HEK293T (cell line): ENCODE results near the gene POLD3.
"Not testable (repeated sequence)": the region's sequence is repeated elsewhere in the genome, so short reads cannot be mapped to it uniquely, and the experiment has no call there.

Experiments
- CTCF ChIA-PET: fragments of 350-600 bp; formaldehyde crosslinking; extraction: SDS; loops from one replicate; lab custom pipeline; 2021; ENCODE audit warnings: antibody characterized with exemption, inconsistent platforms; lab: Yijun Ruan, JAX
- POLR2A ChIA-PET: fragments of 350-600 bp; formaldehyde crosslinking; extraction: SDS; loops from one replicate; lab custom pipeline; 2020; ENCODE audit warnings: antibody characterized with exemption, inconsistent platforms; lab: Yijun Ruan, JAX
- DNase-seq: peaks from one replicate; pipeline ENCODE4 v3.0.0; 2012; ENCODE audit warnings: mixed read lengths; ENCODE audit errors: extremely low spot score
- ARNT ChIP-seq: fragments of 450-650 bp; IDR thresholded peaks from 2 replicates; pipeline ENCODE4 v1.6.1; 2017; ENCODE audit warnings: mild to moderate bottlenecking
- BHLHE40 ChIP-seq: fragments of 450-650 bp; IDR thresholded peaks from 2 replicates; pipeline ENCODE4 v1.6.1; 2016; ENCODE audit warnings: mild to moderate bottlenecking, moderate library complexity, borderline replicate concordance
- CTBP1 ChIP-seq: fragments of 450-650 bp; IDR thresholded peaks from 2 replicates; pipeline ENCODE4 v1.6.1; 2016; ENCODE audit warnings: borderline replicate concordance
- ELF4 ChIP-seq: fragments of 450-650 bp; IDR thresholded peaks from 2 replicates; pipeline ENCODE4 v1.6.1; 2017; ENCODE audit warnings: antibody characterized with exemption
- FOXA1 ChIP-seq: fragments of 450-650 bp; IDR thresholded peaks from 2 replicates; pipeline ENCODE4 v1.6.1; 2016; ENCODE audit warnings: mild to moderate bottlenecking
- FOXK2 ChIP-seq: fragments of 450-650 bp; IDR thresholded peaks from 2 replicates; pipeline ENCODE4 v1.6.1; 2016; ENCODE audit warnings: mild to moderate bottlenecking
- FOXM1 ChIP-seq: fragments of 450-650 bp; IDR thresholded peaks from 2 replicates; pipeline ENCODE4 v1.6.1; 2017; ENCODE audit warnings: mild to moderate bottlenecking, borderline replicate concordance
- HDGF ChIP-seq: fragments of 450-650 bp; IDR thresholded peaks from 2 replicates; pipeline ENCODE4 v1.6.1; 2017; ENCODE audit warnings: antibody characterized with exemption, borderline replicate concordance
- L3MBTL2 ChIP-seq: fragments of 450-650 bp; conservative IDR thresholded peaks from 2 replicates; pipeline ENCODE4 v1.6.1; 2016; ENCODE audit warnings: mild to moderate bottlenecking
- LEF1 ChIP-seq: fragments of 450-650 bp; IDR thresholded peaks from 2 replicates; pipeline ENCODE4 v1.6.1; 2017; ENCODE audit warnings: mild to moderate bottlenecking, borderline replicate concordance
- NFRKB ChIP-seq: fragments of 450-650 bp; IDR thresholded peaks from 2 replicates; pipeline ENCODE4 v1.6.1; 2016; ENCODE audit warnings: mild to moderate bottlenecking, moderate library complexity
- PKNOX1 ChIP-seq: fragments of 450-650 bp; IDR thresholded peaks from 2 replicates; pipeline ENCODE4 v1.6.1; 2016
- SP1 ChIP-seq: fragments of 450-650 bp; IDR thresholded peaks from 2 replicates; pipeline ENCODE4 v1.6.1; 2017
- SUZ12 ChIP-seq: fragments of 450-650 bp; IDR thresholded peaks from 2 replicates; pipeline ENCODE4 v1.6.1; 2016; ENCODE audit warnings: mild to moderate bottlenecking
- TARDBP ChIP-seq: fragments of 450-650 bp; IDR thresholded peaks from 2 replicates; pipeline ENCODE4 v1.6.1; 2016
- ZNF384 ChIP-seq: fragments of 450-650 bp; IDR thresholded peaks from 2 replicates; pipeline ENCODE4 v1.6.1; 2016

POLD3 gene

DNA sequence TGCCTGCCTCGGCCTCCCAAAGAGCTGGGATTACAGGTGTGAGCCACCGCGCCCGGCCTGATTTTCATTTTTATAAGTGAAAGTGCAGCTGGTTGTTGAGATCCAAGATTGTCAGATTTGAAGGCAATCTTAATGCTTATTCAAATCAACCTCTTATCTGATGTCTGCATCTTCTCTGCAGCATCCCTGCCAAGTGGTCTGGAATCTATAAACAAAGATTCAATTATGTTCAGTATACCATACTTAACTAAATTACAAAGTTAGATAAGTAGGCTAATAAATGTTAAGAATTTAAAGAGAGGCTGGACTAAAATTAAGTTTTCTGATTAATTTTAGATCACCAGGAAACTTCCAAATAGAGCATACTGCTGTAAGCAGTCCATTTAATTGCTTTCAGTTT, 53.8 kb downstream of the POLD3 start:
- ChIA-PET CTCF (no interaction called here), POLR2A (no interaction called here)
- TF ChIP-seq FOXK2 (no peak), ELF4 (no peak), TARDBP (no peak), FOXA1 (no peak), ZNF384 (no peak), HDGF (no peak), CTBP1 (no peak), L3MBTL2 (no peak), SUZ12 (no peak), ARNT (no peak), LEF1 (no peak), SP1 (no peak), BHLHE40 (no peak), NFRKB (no peak), FOXM1 (no peak), PKNOX1 (no peak)
- DNase-seq = no peak

GRCh38 chr11:74646954-74647353, 54.6 kb downstream of the POLD3 start:
- TF ChIP-seq BHLHE40 (no peak), L3MBTL2 (no peak), SP1 (no peak), HDGF (no peak), SUZ12 (no peak), TARDBP (no peak), LEF1 (no peak), FOXM1 (no peak)
- POLR2A ChIA-PET = no interaction called here
- CTCF ChIA-PET = no interaction called here
- no peak for DNase-seq

DNA sequence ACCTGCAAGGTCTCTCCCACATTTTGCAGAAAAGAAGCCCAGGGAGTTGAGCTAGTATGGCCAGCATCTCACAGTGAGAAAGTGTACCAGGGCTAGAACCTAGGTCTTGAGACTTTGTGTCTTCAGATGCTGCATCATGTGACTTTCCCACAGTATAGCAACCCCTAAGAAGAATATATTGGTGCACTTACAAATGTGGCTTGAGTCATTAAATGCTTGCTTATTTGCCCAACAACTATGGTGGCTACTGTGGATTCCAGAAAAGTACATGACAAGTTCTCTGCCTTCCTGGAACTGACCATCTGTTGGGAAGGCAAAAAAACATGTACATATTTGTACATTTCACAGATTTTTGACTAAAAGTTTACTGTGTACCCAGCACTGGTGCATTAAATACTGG, 55.0 kb downstream of the POLD3 start:
- DNase-seq = no peak
- ChIA-PET POLR2A (no interaction called here), CTCF (no interaction called here)
- TF ChIP-seq BHLHE40 (no peak), NFRKB (no peak), SUZ12 (no peak)

GRCh38 chr11:74647831-74648230, 55.4 kb downstream of the POLD3 start:
- ChIA-PET CTCF (no interaction called here), POLR2A (no interaction called here)
- TF ChIP-seq PKNOX1 (no peak), HDGF (no peak), SP1 (no peak), FOXK2 (no peak), FOXM1 (no peak), CTBP1 (no peak), LEF1 (no peak), ELF4 (no peak), SUZ12 (no peak), L3MBTL2 (no peak)
- no peak for DNase-seq

GRCh38 chr11:74648894-74649293, 56.5 kb downstream of the POLD3 start:
- no peak for DNase-seq
- TF ChIP-seq NFRKB = no peak
- ChIA-PET CTCF (no interaction called here), POLR2A (no interaction called here)

DNA sequence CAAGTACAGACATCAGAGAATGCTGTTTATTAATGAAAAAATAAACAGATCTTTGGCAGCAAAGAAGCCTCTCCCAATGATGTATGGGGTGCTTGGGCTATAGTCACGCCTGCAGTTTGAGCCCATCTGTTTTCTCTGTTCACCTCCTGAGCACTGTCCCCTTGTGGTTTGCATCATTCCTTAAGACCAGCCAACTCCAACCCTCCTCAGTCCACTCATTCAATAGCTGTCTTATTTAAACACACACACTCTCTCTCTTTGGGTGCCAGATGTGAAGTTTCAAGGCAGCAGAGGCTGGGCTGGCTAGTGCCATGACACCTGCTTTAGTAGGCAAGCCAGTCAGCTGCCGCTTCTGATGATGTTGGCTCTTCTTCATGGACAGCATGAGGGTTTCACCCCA, 58.1 kb downstream of the POLD3 start:
- CTCF ChIA-PET = no interaction called here
- no peak for DNase-seq
- no peak for TF ChIP-seq L3MBTL2
- TF ChIP-seq BHLHE40 = no peak
- TF ChIP-seq HDGF = no peak
- no peak for TF ChIP-seq ELF4
- no peak for TF ChIP-seq FOXA1
- TF ChIP-seq ZNF384 = no peak
- no peak for TF ChIP-seq TARDBP
- no peak for TF ChIP-seq SUZ12
- TF ChIP-seq FOXM1 = no peak
- no peak for TF ChIP-seq CTBP1
- no peak for TF ChIP-seq LEF1
- TF ChIP-seq FOXK2 = no peak
- no peak for TF ChIP-seq ARNT
- POLR2A ChIA-PET = no interaction called here

- CTCF ChIA-PET = no interaction called here
- POLR2A ChIA-PET = no interaction called here
- no peak for DNase-seq
- TF ChIP-seq ZNF384 = no peak
- TF ChIP-seq HDGF = no peak
- no peak for TF ChIP-seq SUZ12
- no peak for TF ChIP-seq BHLHE40
- no peak for TF ChIP-seq CTBP1
- TF ChIP-seq PKNOX1 = no peak
- no peak for TF ChIP-seq ARNT
- TF ChIP-seq FOXM1 = no peak
- no peak for TF ChIP-seq L3MBTL2
- no peak for TF ChIP-seq FOXA1
- no peak for TF ChIP-seq NFRKB
- no peak for TF ChIP-seq SP1
- no peak for TF ChIP-seq LEF1
- no peak for TF ChIP-seq FOXK2
- TF ChIP-seq ELF4 = no peak
- no peak for TF ChIP-seq TARDBP
Measured at GRCh38 chr11:74654976-74655375, 62.6 kb downstream of the POLD3 start.

- CTCF ChIA-PET, POLR2A ChIA-PET, DNase-seq: not testable (repeated sequence)
Measured at GRCh38 chr11:74659124-74659523, 66.7 kb downstream of the POLD3 start.
